GM04503 (cell line): ENCODE data around the gene CSN3.
"Not testable (repeated sequence)": the region's sequence is repeated elsewhere in the genome, so short reads cannot be mapped to it uniquely, and the experiment has no call there.

ENCODE experiments used
- DNase-seq: peaks from one replicate; pipeline ENCODE4 v3.0.0-alpha.2; 2012; ENCODE audit warnings: low read depth

The CSN3 gene, protein sequence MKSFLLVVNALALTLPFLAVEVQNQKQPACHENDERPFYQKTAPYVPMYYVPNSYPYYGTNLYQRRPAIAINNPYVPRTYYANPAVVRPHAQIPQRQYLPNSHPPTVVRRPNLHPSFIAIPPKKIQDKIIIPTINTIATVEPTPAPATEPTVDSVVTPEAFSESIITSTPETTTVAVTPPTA

GRCh38 chr4:70242297-70242696, at the start of gene CSN3:
TSS of gene CSN3 (plus strand) at chr4:70242597. CDS start at chr4:70244820, 2,223 bp downstream.
- not testable (repeated sequence) for DNase-seq

GRCh38 chr4:70192895-70193294, 49.5 kb upstream of the CSN3 start:
- DNase-seq: no peak

- DNase-seq: no peak
Measured at GRCh38 chr4:70195425-70195824, 47.0 kb upstream of the CSN3 start, which contains the start of gene ODAM. TSS of gene ODAM (plus strand) at chr4:70195725. CDS start at chr4:70196544, 819 bp downstream.

DNA sequence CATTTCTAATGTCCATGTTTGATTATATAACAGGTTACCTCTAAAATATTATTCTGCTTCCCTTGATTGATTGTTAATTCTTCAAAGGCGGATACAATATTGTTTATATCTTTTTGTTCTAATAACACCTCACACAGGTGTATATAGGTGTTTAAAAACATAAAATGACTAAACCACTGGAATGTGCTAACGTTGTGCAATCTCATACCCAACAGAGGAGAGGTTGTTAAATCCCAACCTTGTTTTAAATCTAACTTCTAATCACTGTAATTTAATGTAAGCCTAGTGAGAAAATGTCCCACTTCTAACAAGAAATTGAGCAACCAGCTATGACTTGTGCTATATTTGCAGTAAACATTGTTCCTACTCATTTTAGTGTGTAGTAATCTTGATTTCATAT, 45.5 kb upstream of the CSN3 start:
- no peak for DNase-seq

DNA sequence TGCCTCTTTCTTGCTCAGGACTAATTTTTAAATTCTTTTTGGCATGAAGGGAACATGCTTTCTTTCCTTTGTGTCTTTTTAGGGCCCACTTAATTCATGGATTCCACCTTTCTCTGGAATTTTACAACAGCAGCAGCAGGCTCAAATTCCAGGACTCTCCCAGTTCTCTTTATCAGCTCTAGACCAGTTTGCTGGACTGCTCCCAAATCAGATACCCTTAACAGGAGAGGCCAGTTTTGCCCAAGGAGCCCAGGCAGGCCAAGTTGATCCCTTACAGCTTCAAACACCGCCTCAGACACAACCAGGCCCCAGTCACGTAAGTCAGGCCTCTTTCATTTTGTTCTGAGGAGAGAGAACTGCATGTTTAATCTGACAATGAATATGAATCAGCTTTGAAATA, 44.6 kb upstream of the CSN3 start:
- no peak for DNase-seq

GRCh38 chr4:70203601-70204000, 38.8 kb upstream of the CSN3 start:
- DNase-seq: no peak

DNA sequence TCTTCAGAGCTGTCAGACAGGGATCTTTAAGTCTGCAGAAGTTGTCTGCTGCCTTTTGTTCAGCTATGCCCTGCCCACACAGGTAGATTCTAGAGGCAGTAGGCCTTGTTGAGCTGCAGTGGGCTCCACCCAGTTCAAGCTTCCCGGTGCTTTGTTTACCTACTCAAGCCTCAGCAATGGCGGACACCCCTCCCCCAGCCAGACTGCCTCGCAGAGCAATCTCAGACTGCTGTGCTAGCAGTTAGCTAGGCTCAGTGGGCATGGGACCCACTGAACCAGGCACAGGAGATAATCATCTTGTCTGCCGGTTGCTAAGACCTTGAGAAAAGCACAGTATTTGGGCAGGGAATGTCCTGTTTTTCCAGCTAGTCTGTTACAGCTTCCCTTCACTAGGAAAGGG, 29.6 kb upstream of the CSN3 start:
- not testable (repeated sequence) for DNase-seq

DNA sequence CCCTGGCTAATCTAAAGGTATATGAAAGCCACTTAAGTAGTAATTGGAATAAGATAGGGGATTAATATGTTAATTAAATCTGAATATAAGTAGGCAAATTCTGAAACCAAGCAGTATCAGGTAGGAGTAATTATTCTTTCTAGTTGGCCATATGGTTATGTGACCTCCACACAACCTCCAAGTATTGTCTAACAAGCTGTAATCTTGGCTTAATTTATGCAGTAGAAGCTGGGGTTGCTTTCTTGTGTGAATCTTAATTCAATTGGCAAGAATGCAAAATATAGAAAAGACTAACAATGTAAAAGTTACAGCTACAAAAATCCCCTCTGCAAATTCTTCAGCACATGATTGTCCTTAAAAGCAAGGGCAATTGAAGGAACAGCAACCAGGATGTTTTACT, 26.3 kb upstream of the CSN3 start:
- DNase-seq: not testable (repeated sequence)

GRCh38 chr4:70216550-70216949, 25.8 kb upstream of the CSN3 start:
- DNase-seq: not testable (repeated sequence)

DNA sequence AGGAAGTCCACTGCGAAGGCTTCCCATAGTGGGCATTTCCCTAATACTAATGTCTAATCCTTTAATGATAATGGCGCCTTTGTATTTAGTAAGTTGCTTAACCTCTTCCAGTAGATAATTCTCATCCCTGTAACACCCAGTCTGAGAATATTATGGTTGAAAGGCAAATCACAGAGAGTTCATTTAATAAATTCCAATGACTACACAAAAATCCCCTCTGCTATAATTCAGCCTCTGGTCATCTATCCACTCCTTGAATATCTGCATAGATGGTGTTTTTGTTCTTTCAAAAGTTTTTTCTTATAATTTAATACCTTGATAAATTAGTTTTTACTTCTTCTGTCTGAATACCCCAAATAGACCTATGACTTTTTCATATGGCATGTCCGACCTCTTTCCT, 21.0 kb upstream of the CSN3 start:
- not testable (repeated sequence) for DNase-seq

DNA sequence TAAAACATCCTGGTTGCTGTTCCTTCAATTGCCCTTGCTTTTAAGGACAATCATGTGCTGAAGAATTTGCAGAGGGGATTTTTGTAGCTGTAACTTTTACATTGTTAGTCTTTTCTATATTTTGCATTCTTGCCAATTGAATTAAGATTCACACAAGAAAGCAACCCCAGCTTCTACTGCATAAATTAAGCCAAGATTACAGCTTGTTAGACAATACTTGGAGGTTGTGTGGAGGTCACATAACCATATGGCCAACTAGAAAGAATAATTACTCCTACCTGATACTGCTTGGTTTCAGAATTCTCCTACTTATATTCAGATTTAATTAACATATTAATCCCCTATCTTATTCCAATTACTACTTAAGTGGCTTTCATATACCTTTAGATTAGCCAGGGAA, 20.6 kb upstream of the CSN3 start:
- not testable (repeated sequence) for DNase-seq

- DNase-seq: no peak
Measured at GRCh38 chr4:70225824-70226223, 16.6 kb upstream of the CSN3 start, which contains the start of gene FDCSP. TSS of gene FDCSP (plus strand) at chr4:70226124. CDS start at chr4:70231195, 5,071 bp downstream.

DNA sequence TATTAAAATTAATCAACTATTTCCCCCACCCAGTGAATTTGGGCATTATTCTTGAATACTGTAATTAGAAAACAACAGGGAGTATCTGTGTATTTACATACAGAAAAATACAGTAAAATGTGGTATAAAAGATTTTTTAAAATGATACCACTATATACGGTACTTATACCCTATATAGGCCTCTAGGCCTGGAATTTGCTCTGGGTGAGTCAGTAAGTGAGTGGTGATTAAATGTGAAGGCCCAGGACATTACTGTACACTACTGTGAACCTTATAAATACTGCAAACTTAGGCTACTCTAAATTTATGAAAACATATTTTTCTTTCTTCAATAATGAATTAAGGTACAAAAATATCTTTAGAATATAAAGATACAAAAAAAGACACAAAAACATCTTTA, 6.3 kb upstream of the CSN3 start:
- DNase-seq: no peak

DNA sequence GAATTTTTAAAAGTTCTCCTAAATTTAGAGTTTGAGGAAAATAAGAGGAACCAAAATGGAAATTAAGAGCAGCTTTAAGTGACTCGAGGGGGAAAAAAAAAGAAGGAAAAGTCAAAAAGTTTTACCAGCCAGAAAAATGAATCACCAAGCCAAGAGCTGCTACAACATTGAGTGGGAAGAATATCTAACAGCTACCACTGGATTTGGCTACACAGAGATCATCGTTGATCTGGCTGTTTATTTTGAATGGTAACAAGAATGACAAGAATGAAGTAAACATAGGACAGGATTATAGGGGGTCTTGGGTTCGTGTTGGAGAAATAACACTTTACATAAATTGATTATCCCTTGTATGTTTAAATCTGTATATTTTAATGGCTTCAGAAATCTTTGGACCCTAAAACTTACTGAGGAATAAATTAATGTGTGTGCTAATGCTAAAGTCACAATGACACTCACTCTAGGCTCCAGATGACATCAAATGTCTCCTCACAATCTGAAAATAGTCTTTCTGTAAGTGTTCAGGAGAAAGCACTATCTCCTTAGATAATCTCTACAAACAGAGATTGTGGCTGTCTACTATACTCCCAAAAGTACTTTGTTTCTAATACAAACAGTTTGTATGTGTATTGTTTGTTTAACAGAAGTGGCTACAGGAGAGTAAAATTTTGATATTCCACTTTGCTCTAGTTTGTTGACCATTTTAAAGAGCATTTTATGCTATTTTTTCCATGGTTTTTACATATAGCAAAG, 3.1 kb upstream of the CSN3 start:
- no peak for DNase-seq

DNA sequence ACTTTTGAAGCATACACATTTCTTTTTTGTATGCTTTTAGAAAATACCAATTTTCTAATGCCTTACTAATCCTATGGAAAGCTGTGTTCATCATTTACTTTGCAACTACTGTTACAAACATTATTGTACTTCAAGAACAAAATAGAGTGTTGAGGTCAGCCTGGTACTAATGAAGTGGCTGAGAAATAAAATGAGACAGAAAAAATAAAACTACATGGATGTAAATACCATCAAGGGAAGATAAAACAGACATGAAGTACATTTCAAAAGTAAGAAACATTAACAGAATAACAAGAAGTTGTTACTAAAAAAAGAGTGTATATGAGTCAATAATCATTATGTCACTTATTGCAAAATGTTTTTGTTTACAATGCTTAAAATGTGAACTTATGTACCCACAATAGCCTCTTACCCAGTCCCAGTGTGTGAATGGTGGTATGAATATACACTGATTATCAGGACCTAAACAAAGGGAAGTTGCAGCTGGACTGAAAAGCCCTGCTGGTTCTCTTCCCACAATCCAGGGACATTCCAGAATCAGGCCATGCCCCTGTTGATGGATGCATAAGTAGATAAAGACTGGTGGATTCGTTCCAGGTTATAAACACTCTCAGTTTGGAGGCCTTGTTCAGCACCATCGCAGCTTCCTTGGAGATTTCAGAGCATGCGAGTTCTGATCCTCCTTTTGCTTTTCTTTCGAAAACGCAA, 2.4 kb upstream of the CSN3 start:
- no peak for DNase-seq

DNA sequence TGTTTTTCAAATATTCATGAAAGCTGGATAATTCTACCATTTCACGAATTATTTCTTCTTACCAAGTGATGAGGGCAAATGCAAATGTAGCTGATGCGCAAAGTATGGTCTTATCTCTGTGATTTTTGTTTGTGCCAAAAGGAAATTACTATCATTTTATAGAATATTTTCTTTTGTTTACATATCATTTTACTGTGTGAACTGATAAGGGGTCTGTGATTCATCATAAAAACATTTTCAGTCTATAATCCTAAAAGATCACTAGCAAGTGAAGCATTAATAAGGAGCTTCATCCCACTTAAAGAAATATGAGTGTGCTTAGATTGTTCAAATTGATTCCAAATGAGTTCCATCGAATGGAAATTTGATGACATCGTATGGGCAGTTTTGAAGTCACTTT, 694 bp downstream of the CSN3 start:
- DNase-seq: no peak

DNA sequence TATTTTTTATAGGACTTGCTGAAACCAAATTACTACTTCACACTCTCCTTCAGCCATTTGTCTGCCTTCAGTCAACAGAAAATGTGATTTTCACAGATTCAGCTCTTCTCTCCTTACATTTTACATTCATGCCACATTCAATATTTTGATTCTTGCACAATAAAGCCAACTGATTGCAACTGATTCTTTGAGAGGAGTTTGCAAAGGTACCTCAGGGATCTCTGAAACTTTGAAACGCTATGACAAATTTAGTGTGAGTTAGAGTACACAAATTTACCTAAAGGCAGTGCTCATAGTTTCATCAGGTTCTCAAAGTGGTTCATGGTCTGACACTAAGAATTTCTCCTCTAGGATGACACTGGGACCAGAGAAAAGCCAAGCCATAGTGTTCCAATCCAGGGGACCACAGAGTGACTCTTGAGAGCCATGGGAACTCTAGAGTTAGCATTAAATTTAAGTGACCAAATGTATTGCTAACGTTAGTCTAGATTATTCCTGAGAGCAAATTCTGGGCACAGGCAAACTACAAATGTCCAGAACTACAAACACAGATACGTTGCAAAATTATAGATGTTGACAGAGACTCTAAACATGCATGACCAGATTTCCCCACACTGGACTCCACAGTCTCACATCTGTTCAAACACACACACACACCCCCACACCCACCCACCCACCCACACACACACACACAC, 9.0 kb downstream of the CSN3 start:
- DNase-seq: no peak

DNA sequence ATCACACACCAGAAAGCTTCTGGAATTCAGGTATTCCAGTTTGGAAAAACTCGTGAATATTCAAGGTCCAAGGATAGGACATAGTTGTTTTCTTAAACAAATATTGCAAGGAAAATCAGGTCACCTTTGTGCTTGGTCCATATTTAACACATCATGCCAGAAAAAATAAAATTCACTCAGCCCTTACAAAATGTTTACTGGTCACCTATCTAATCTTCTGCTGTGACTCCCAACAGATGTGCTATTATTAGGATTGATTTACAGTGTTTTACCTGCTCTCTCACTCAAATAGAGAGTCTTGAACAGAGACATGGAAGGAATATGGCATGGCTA, 9.5 kb downstream of the CSN3 start:
- no peak for DNase-seq

DNA sequence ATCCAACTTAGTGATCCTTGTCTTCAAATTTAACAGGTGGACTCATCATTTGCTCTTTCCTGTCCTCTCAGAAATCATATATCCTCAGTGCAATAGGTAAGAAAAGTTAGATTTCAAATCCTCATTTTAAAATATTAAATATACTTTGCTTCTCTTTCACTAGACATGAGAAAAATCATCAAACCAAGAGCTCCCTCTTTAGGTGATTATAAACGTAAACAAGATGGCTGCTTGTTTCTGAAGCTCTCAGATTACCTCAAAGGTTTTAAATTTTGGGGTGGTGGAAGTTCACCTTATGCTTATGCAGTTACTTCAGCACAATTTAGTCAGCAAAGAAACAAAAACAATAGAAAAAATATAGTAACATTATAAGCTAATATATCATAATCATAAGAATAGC, 27.3 kb downstream of the CSN3 start:
- DNase-seq: no peak

DNA sequence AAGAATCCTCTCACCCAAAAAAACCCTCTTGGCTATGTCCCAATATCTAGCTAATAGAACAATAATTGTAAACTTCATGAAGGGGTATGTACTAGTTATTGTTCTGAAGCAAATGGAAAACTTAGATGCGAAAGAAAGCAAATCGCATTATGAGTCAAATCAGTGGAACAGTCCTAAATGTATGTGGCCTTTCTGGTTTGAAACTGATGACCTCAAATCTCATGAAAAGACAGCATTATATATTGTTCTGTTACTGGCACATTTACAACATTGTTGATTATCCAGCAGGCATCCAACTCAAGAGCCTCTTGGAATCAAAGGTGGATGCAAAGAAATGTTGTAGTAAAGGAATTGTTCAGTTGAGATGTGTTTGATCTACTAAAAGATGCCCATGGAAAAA, 34.7 kb downstream of the CSN3 start:
- DNase-seq: no peak

DNA sequence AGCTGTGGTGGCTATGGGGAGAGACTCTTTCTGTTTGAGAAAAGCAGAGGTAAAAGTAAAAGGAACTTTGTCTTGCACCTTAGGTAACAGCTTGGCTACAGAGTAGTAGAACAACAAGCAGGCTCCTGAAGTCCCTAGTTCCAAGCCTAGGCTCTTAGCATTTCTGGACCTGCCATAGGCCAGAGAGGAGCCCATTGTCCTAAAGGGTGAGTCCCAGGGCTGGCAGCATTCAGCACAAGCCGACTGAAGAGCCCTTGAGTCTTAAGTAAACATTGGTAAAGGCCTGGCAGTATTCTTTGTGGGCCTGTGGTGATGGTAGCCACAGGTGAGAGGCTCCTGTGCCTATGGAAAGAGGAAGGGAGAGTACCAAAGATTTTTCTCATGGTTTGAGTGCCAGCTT, 38.2 kb downstream of the CSN3 start:
- no peak for DNase-seq

DNA sequence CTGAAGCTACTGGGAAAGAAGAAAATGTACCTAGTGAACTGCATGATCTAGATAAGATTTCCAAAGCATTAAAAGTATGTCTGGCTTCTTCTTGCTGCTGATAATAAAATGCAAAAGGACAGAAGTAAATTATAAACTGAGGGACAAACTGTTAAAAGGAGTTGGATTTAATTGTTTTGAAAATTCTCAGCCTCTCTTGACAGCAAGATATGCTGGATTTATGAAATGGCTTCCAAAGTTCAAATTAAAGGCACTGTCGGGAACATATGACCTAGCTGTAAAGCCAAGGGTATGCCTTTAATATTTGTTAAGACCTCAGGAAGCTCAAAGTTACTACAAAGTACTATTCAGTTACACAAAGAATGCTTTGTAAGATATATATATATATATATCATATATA, 46.3 kb downstream of the CSN3 start:
- DNase-seq: no peak

DNA sequence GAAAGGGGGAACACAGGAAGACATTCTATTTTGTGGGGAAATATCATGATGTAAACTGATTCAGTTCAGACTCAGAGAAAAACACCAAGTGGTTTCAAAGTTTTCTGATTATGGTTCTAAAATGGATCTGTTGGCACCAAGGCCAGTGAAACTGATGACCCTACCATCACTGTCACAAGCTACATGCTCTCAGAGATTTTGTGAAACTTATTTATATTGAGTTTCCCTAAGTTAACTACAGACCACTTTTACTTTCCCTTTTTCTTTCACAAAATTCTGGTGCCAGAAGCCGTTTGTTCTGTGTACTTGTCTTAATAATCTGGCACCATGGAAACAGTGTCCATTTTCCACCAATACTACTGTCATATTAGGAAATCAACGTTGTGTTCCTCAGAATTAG, 48.9 kb downstream of the CSN3 start:
- DNase-seq: no peak
